ENCODE results near the gene TMEM250. TPM values are rescaled to one million over a fixed set of nuclear protein-coding genes. Genes with fewer than 3 reads are reported as not detected.

TMEM250 gene
- total and polyA plus RNA-seq, 8 donors = 10.7 to 42.1 (median 16.4) TPM

GRCh38 chr9:136088939-136089696, 29.6 kb downstream of the TMEM250 start:
- Histone ChIP-seq H3K4me1 (peaks cover 18 to 100% of the 10 kb centered on the region in 2 donors), H3K27me3 (no peaks in the 10 kb centered on the region), H3K4me3 (no peak overlapping the region), H3K27ac (peak overlapping the region in 1 of 2 donors; percentile 41), H3K9me3 (no peaks in the 10 kb centered on the region), H3K36me3 (peaks cover 0 to 14% of the 10 kb centered on the region in 2 donors)
- no peak for TF ChIP-seq CTCF (IDR thresholded peaks at IDR 0.05)
- intact Hi-C loops (cut with DNase I) = no loop called here
- no peak for ATAC-seq
- peak in 2 of 4 donors; percentile 32 to 74 for DNase-seq

- no peaks in the 10 kb centered on the region for H3K9me3 ChIP-seq
- no peak overlapping the region for H3K4me3 ChIP-seq
- DNase-seq = peak in 1 of 4 donors; percentile 67
- peaks cover 14 to 95% of the 10 kb centered on the region in 2 donors for H3K4me1 ChIP-seq
- intact Hi-C loops (cut with DNase I) = no loop called here
- no peaks in the 10 kb centered on the region for H3K27me3 ChIP-seq
- ATAC-seq = no peak
- H3K27ac ChIP-seq = peak overlapping the region in 1 of 2 donors; percentile 41
- TF ChIP-seq CTCF (IDR thresholded peaks at IDR 0.05) = no peak
- peaks cover 0 to 17% of the 10 kb centered on the region in 2 donors for H3K36me3 ChIP-seq
Measured at GRCh38 chr9:136088481-136088938, 30.2 kb downstream of the TMEM250 start.

GRCh38 chr9:136087741-136088480, 30.8 kb downstream of the TMEM250 start:
- no peak overlapping the region for H3K4me3 ChIP-seq
- no peak for TF ChIP-seq CTCF (IDR thresholded peaks at IDR 0.05)
- no peaks in the 10 kb centered on the region for H3K9me3 ChIP-seq
- intact Hi-C loops (cut with DNase I) = no loop called here
- H3K4me1 ChIP-seq = peaks cover 14 to 91% of the 10 kb centered on the region in 2 donors
- no peak for ATAC-seq
- H3K27me3 ChIP-seq = no peaks in the 10 kb centered on the region
- no peak overlapping the region for H3K27ac ChIP-seq
- peaks cover 0 to 22% of the 10 kb centered on the region in 2 donors for H3K36me3 ChIP-seq
- DNase-seq = peak in 2 of 4 donors; percentile 29 to 63

GRCh38 chr9:136086951-136087740, 31.5 kb downstream of the TMEM250 start:
- Histone ChIP-seq H3K27ac (no peak overlapping the region), H3K9me3 (no peaks in the 10 kb centered on the region), H3K36me3 (peaks cover 0 to 21% of the 10 kb centered on the region in 2 donors), H3K27me3 (no peaks in the 10 kb centered on the region), H3K4me1 (peaks cover 14 to 91% of the 10 kb centered on the region in 2 donors), H3K4me3 (no peak overlapping the region)
- peak in 1 of 4 donors; percentile 21 for DNase-seq
- no peak for TF ChIP-seq CTCF (IDR thresholded peaks at IDR 0.05)
- no peak for ATAC-seq
- intact Hi-C loops (cut with DNase I) = no loop called here

Data from left lung (tissue), 10 donors.